GM12878 (cell line): ENCODE measurements around the gene ACAP2. TPM values are rescaled to one million over a fixed set of nuclear protein-coding genes. Genes with fewer than 3 reads are reported as not detected.
A peak's percentile ranks its signal among the peaks of the same experiment; 100 is the strongest.

ENCODE experiments used
- ATAC-seq: fragments of 200-7000 bp; cut with Tn5 transposase; 3 replicates; pipeline ENCODE4 v1.9.1; 2020; ENCODE audit warnings: mild to moderate bottlenecking, moderate library complexity
- BruUV-seq: library from RNA; stranded (reverse); fragments of 400-500 nt; replicated peaks from 2 replicates; lab custom pipeline; 2021; lab: Mats Ljungman, UMichigan
- CTCF ChIA-PET: fragments of 300-600 bp; sonication (Branson Sonifier 250); formaldehyde crosslinking; extraction: SDS; loops from one replicate; lab custom pipeline; 2021; ENCODE audit warnings: inconsistent platforms; lab: Yijun Ruan, JAX
- POLR2A ChIA-PET: fragments of 350-600 bp; formaldehyde crosslinking; extraction: SDS; loops from one replicate; lab custom pipeline; 2021; ENCODE audit warnings: inconsistent platforms; lab: Charles Lee
- RAD21 ChIA-PET: fragments of 300-600 bp; sonication (Branson Sonifier 250); formaldehyde crosslinking; loops from one replicate; lab custom pipeline; 2023; ENCODE audit warnings: antibody characterized with exemption; ENCODE audit not compliant: unreplicated experiment; lab: Charles Lee
- SMC1A ChIA-PET: fragments of 300-600 bp; sonication (Branson Sonifier 250); formaldehyde crosslinking; loops from one replicate; lab custom pipeline; 2023; ENCODE audit not compliant: unreplicated experiment, uncharacterized antibody; lab: Charles Lee
- DNase-seq: peaks from one replicate; pipeline ENCODE4 v3.0.0-alpha.2; 2011; ENCODE audit warnings: low read depth, low spot score
- FAIRE-seq: peaks from 3 replicates; lab custom pipeline; 2011; peaks lifted over from hg19 to GRCh38; lab: Jason Lieb, UNC
- H2AFZ ChIP-seq: 2 replicates; pipeline ENCODE4 v1.6.0; 2011; ENCODE audit warnings: low read depth, low read length, control low read depth; ENCODE audit not compliant: control insufficient read depth
- H3K27ac ChIP-seq: 2 replicates; pipeline ENCODE4 v1.5.1; 2011; ENCODE audit warnings: control low read depth; ENCODE audit not compliant: control insufficient read depth, insufficient read depth
- H3K27me3 ChIP-seq, 2 experiments: replicated peaks in 1 of 2; 2 replicates each; pipeline versions ENCODE4 v1.6.0 to v1.6.1; 2011; ENCODE audit warnings: low read length in 1 of 2; ENCODE audit not compliant: control insufficient read depth in 2 of 2, insufficient read depth in 2 of 2
- H3K36me3 ChIP-seq, 2 experiments: 2 replicates each; pipeline ENCODE4 v1.5.1; 2011; ENCODE audit warnings: low read length in 1 of 2; ENCODE audit not compliant: control insufficient read depth in 2 of 2, insufficient read depth in 2 of 2
- H3K4me1 ChIP-seq: 2 replicates; pipeline ENCODE4 v1.6.1; 2011; ENCODE audit warnings: mild to moderate bottlenecking, low read length, moderate library complexity, mixed read lengths; ENCODE audit not compliant: control insufficient read depth, insufficient read depth
- H3K4me2 ChIP-seq: 2 replicates; pipeline ENCODE4 v1.6.0; 2011; ENCODE audit warnings: control low read depth; ENCODE audit not compliant: control insufficient read depth, insufficient read depth
- H3K4me3 ChIP-seq: fragments of 200-600 bp; sonication (generic); 2 replicates; pipeline ENCODE4 v1.5.1; 2016
- H3K79me2 ChIP-seq: 2 replicates; pipeline ENCODE4 v1.6.0; 2011; ENCODE audit warnings: low read length; ENCODE audit not compliant: control insufficient read depth, insufficient read depth
- H3K9ac ChIP-seq: 2 replicates; pipeline ENCODE4 v1.8.0; 2011; ENCODE audit warnings: low read length, control low read depth, mixed read lengths; ENCODE audit not compliant: control insufficient read depth, insufficient read depth
- H3K9me3 ChIP-seq: replicated peaks from 3 replicates; pipeline ENCODE4 v1.5.1; 2011; ENCODE audit warnings: mild to moderate bottlenecking, low read length; ENCODE audit not compliant: control insufficient read depth, insufficient read depth
- H4K20me1 ChIP-seq: 2 replicates; pipeline ENCODE4 v1.6.0; 2011; ENCODE audit not compliant: control insufficient read depth, insufficient read depth
- ASH2L ChIP-seq: fragments of 300-600, 200-600 bp; sonication (generic); IDR thresholded peaks from 2 replicates; pipeline ENCODE4 v1.6.1; 2017; ENCODE audit warnings: low read depth, mild to moderate bottlenecking, borderline replicate concordance
- BCL11A ChIP-seq: IDR thresholded peaks from 2 replicates; pipeline ENCODE4 v1.6.1; 2011; ENCODE audit warnings: low read depth, low read length
- CBX5 ChIP-seq: sonication (generic); IDR thresholded peaks from 2 replicates; pipeline ENCODE4 v1.6.1; 2016; ENCODE audit warnings: low read depth, moderate library complexity, mild to moderate bottlenecking, inconsistent platforms
- E2F4 ChIP-seq: IDR thresholded peaks from 2 replicates; pipeline ENCODE4 v1.6.1; 2012; ENCODE audit warnings: low read depth, low read length, improper control_type of control experiment
- MYB ChIP-seq: fragments of 150-350 bp; IDR thresholded peaks from 2 replicates; pipeline ENCODE4 v1.6.1; 2014; ENCODE audit warnings: mild to moderate bottlenecking, low read depth, low read length, borderline replicate concordance
- PAX8 ChIP-seq: fragments of 450-650 bp; IDR thresholded peaks from 2 replicates; pipeline ENCODE4 v1.6.1; 2017; ENCODE audit warnings: mild to moderate bottlenecking, moderate library complexity
- RELB ChIP-seq: fragments of 450-650 bp; IDR thresholded peaks from 2 replicates; pipeline ENCODE4 v1.6.1; 2017; ENCODE audit warnings: low read depth, mild to moderate bottlenecking, moderate library complexity
- WGBS: methylation state at CpG from one replicate; pipeline ENCODE4 v1.1.6; 2016; ENCODE audit warnings: low lambda C conversion rate; ENCODE audit not compliant: insufficient replicate concordance, insufficient coverage; ENCODE audit errors: missing lambda C conversion rate; 5-methylcytosine and 5-hydroxymethylcytosine counted together
- in situ Hi-C: fragments of 300-500 bp; cut with MboI; formaldehyde crosslinking; loops from 9 replicates; pipeline ENCODE4 v1.14.3; 2018; ENCODE audit warnings: mixed read lengths
- intact Hi-C: fragments of 100-400 bp; cut with micrococcal nuclease; formaldehyde crosslinking; loops from one replicate; pipeline ENCODE4 v1.14.2; 2022; ENCODE audit not compliant: unreplicated experiment
- polyA plus RNA-seq, 11 experiments: library from polyadenylated mRNA; depleted of rRNA in 4 of 11; unstranded in 6 of 11; stranded (reverse) in 5 of 11; fragments of >200 nt; fragmentation: Nextera tagmentation in 4 of 11; fragmentation: Illumina TruSeq in 1 of 11; extraction: Ambion mirVana in 4 of 11; extraction: Trizol in 1 of 11; gene quantifications; 1 replicate in 1 of 11; 2 replicates in 10 of 11; pipeline versions ENCODE4 v1.2.1 to v1.2.3, GENCODE V29; 2011 to 2016; ENCODE audit warnings: inconsistent platforms in 2 of 11, missing spikeins in 2 of 11, low read depth in 1 of 11
- total RNA-seq, 4 experiments: library from RNA; depleted of rRNA in 3 of 4; stranded (reverse); fragments of >200 nt in 3 of 4; fragmentation: Illumina TruSeq in 1 of 4; extraction: Trizol in 1 of 4; gene quantifications; 2 replicates each; pipeline versions ENCODE4 v1.2.1 to v1.2.3, GENCODE V29; 2013 to 2021

The ACAP2 gene
- total and polyA plus RNA-seq, 10 of the 15 experiments (the other 5 are each of a cell fraction or from before 2014, with no cell fraction given): 7.1 to 53.8 (median 35.7) TPM

DNA sequence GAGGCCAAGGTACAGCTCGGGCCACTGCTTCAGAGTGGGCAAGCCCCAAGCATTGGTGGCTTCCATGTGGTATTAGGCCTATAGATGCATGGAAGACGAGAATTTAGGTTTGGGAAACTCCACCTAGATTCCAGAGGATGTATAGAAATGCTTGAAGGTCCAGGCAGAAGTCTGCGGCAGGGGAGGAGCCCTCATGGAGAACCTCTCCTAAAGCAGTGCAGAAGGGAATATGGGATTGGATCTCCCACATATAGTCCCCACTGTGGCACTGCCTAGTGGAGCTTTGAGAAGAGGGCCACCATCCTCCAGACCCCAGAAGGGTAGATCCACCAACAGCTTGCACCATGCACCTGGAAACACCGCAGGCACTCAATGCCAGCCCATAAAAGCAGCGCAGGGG lies 123.8 kb downstream of the ACAP2 start:
- no TSS peak for BruUV-seq
- ChIA-PET SMC1A (no interaction called here), CTCF (no interaction called here), RAD21 (no interaction called here)
- in situ Hi-C loops: no loop called here
- Histone ChIP-seq H3K9ac (no peak overlapping the region), H3K27me3 (no peaks in the 10 kb centered on the region), H3K79me2 (no peaks in the 10 kb centered on the region), H3K9me3 (peaks cover 20% of the 10 kb centered on the region), H2AFZ (no peak overlapping the region), H3K27ac (no peak overlapping the region), H3K36me3 (peaks cover 11 to 17% of the 10 kb centered on the region in 2 experiments), H4K20me1 (no peaks in the 10 kb centered on the region)
- no peak for DNase-seq
- TF ChIP-seq RELB (no peak), MYB (no peak), BCL11A (no peak), PAX8 (no peak), CBX5 (peak; percentile 89), ASH2L (no peak), E2F4 (no peak)
- TF ChIP-seq, all 136 proteins: peak for 1
- 98% methylated on average over 5 of the region's 5 CpGs for WGBS
- intact Hi-C loops: no loop called here
- FAIRE-seq: no peak
- POLR2A ChIA-PET: no interaction called here
- Histone ChIP-seq H3K4me3 (no peak overlapping the region), H3K4me2 (no peak overlapping the region), H3K4me1 (no peaks in the 10 kb centered on the region)
- ATAC-seq: no peak
